ENCODE data around the gene AFM.

DNA sequence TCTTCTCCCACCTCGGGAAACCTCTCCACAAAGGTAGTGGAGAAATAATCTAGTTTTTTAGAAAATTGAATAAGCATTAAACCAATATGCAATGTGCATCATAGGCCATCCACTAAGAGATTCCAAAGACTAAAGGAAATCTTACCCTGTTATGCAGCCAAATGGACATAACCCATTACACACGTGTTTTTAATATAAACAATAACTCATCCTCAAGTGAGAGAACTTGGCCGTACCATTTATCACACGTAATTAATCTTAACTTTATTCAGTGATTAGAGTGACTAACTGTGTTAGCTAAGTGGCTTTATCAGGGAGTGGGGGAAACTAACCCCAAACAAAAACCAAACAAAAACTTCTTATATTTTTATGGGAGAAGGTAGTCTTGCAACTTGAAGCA is 57.8 kb downstream of the AFM start:
- TF ChIP-seq, protein P1, sequence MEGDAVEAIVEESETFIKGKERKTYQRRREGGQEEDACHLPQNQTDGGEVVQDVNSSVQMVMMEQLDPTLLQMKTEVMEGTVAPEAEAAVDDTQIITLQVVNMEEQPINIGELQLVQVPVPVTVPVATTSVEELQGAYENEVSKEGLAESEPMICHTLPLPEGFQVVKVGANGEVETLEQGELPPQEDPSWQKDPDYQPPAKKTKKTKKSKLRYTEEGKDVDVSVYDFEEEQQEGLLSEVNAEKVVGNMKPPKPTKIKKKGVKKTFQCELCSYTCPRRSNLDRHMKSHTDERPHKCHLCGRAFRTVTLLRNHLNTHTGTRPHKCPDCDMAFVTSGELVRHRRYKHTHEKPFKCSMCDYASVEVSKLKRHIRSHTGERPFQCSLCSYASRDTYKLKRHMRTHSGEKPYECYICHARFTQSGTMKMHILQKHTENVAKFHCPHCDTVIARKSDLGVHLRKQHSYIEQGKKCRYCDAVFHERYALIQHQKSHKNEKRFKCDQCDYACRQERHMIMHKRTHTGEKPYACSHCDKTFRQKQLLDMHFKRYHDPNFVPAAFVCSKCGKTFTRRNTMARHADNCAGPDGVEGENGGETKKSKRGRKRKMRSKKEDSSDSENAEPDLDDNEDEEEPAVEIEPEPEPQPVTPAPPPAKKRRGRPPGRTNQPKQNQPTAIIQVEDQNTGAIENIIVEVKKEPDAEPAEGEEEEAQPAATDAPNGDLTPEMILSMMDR (IDR thresholded peaks at IDR 0.05; ENCODE audit: borderline replicate concordance, extremely low read depth, low read length, poor library complexity, severe bottlenecking) = no peak
- no peak for TF ChIP-seq EZH2 (IDR thresholded peaks at IDR 0.05; ENCODE audit: borderline replicate concordance, low read depth, low read length, severe bottlenecking)

All from DND-41 (cell line).